AG09309 (cell line): ENCODE measurements around the gene DNAJC18.
A peak's percentile ranks its signal among the peaks of the same experiment; 100 is the strongest.
"Not testable (repeated sequence)": the region's sequence is repeated elsewhere in the genome, so short reads cannot be mapped to it uniquely, and the experiment has no call there.

Experiments
- DNase-seq: peaks from one replicate; pipeline ENCODE4 v3.0.0-alpha.2; 2010; ENCODE audit warnings: low read depth
- H3K4me3 ChIP-seq: 2 replicates; pipeline ENCODE4 v1.5.1; 2011; ENCODE audit warnings: mild to moderate bottlenecking, low read depth, low read length, moderate library complexity; ENCODE audit not compliant: control insufficient read depth
- TF ChIP-seq, protein P1 (sequence below): IDR thresholded peaks from 2 replicates; pipeline ENCODE4 v1.5.1; 2011; ENCODE audit warnings: mild to moderate bottlenecking, low read depth, low read length, inconsistent platforms; ENCODE audit not compliant: insufficient read depth, control insufficient read depth; ENCODE audit errors: missing control alignments

DNAJC18 gene

DNA sequence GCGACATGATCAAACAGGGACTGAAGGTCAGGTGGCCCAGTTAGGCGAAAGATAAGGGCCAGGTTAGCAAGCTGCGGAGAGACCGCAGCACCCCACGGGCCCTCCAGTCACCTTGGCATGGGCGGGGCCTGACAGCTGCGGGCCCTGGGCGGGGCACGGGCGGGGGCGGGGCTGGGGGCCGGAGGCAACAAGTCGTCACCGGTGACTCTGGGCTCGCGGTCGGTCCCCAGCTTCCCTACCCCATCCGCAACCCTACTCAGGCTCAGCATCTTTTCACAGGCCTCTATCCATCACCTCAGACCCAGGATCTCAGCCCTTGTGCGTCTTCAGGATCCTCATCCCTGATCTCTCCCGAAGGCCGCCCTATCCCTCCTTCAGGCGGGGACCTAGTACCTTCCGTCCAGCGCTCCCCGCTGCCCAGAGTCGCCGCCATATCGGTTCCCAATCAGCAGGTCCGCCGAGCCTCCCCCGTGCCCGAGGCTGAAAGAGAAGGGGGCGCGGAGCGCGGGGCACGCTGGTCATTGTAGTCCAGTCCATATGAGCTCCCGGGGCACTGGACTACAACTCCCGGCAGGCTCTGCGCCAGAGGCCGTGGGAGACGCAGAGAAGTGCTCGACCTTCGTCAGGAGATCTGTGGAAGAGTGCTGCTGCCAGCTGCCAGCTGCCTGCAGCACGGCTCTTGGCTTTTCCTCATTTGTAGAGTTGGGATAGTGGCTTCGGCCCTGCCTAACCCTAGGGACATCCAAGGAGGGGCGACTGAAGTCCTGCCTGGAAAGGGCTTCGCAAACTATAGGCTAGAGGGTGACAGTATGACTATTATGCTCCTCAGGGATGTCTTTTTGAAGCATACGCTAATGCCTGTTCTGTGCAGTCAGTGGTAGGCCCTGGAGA is at the start of gene DNAJC18:
Gene DNAJC18, minus strand, starts transcription at position 513 of the 891 bp plus-strand sequence. Its CDS starts 80 bp downstream, at position 433.
- peak; percentile 55 for DNase-seq
- peak within 1 kb of the TSS; percentile 77 for H3K4me3 ChIP-seq
- TF ChIP-seq, protein P1, sequence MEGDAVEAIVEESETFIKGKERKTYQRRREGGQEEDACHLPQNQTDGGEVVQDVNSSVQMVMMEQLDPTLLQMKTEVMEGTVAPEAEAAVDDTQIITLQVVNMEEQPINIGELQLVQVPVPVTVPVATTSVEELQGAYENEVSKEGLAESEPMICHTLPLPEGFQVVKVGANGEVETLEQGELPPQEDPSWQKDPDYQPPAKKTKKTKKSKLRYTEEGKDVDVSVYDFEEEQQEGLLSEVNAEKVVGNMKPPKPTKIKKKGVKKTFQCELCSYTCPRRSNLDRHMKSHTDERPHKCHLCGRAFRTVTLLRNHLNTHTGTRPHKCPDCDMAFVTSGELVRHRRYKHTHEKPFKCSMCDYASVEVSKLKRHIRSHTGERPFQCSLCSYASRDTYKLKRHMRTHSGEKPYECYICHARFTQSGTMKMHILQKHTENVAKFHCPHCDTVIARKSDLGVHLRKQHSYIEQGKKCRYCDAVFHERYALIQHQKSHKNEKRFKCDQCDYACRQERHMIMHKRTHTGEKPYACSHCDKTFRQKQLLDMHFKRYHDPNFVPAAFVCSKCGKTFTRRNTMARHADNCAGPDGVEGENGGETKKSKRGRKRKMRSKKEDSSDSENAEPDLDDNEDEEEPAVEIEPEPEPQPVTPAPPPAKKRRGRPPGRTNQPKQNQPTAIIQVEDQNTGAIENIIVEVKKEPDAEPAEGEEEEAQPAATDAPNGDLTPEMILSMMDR: no peak

DNA sequence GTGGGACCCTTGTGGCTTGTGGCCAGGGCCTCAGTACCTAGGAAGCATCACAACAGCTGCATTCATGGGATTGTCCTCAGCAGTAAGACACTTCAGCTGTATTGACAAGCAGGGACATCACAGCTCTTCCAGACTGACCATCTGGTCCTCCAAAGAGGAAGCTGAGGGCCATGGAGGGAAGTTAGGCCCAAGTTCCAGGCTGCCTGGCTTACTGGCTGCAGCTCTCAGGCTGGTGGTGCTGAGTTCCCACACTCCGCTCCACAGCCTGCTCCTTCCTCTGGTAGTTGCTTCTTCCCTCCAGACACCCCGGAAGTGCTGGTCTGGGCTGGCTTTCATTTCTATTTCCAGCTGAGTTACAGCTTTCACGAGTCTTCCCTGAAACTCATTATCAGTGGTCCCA is 48.9 kb upstream of the DNAJC18 start:
- DNase-seq: no peak
- TF ChIP-seq, protein P1: no peak
- H3K4me3 ChIP-seq: no peak overlapping the region

DNA sequence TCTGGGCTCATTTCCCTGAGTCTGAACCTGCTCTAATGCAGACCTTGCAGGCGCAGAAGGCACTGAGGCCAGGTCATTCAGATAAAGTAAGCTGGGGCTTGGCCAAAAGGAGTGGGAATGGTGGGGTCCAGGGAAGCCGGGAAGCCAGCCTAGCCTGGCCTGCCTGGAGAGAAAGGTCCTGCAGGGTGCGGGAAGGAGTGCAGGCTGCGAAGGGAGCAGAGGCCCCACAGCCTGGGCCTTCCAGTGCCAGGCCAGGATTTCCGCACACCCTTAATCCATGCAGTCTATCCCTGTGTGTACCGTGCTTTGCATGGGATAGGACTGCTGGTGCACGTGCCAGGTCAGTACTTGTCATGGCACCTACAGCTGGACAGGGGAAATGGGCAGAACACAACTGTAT is 46.9 kb upstream of the DNAJC18 start:
- no peak for DNase-seq
- TF ChIP-seq, protein P1: no peak
- H3K4me3 ChIP-seq: no peak overlapping the region

DNA sequence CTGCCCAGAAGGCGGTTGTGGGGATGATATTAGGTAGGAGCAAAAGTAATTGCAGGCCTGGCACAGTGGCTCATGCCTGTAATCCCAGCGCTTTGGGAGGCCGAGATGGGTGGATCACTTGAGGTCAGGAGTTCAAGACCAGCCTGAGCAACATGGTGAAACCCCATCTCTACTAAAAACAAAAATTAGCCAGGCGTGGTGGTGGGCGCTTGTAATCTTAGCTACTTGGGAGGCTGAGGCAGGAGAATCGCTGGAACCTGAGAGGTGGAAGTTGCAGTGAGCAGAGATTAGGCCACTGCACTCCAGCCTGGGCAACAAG is 43.5 kb upstream of the DNAJC18 start:
- peak overlapping the region; percentile 86 for H3K4me3 ChIP-seq
- DNase-seq: not testable (repeated sequence)

DNA sequence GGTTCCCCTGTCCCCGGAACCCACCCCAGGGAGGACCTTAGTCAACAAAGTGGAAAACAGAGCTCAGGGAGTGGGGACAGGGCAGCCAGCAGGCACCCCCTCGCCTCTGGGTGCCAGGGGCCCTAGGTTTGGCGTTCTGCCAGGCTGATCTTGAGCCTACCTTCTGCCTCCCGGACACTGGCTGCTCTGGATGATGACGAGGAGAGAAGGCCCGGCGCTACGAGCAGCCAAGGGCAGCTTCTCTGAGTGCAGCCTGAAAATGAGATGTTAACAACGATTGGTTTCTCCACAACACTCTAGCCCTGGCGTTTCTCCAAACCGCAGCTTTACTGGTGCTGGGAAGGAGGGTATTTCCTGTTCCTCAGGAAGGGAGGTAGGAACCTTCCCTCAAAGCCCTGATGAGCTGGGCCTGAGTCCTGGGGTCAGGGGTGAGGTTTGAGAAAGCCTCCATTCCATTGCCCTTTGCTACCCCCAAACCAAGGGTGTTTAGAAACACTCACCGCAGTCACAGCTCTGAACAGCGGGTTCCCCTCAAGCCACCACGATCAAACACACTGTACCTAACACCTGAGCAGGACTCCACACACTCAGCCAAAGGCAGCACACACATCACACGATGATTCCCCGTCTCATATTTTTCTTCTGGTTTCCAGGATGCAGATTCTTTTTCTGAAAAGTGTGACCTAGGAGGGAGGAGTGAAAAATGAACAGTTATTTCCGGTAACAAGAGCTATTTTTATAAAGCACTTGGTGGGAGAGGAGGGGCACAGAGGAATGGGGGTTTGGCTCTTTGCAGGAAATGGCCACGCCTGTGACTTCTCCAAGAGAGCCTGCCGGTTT is 42.9 kb upstream of the DNAJC18 start, which contains the start of gene STING1:
Gene STING1, minus strand, starts transcription at position 709 of the 840 bp plus-strand sequence. CDS start 1,054 bp downstream, outside the sequence.
- TF ChIP-seq, protein P1: no peak
- DNase-seq: peak; percentile 94
- H3K4me3 ChIP-seq: peak within 1 kb of the TSS; percentile 86

DNA sequence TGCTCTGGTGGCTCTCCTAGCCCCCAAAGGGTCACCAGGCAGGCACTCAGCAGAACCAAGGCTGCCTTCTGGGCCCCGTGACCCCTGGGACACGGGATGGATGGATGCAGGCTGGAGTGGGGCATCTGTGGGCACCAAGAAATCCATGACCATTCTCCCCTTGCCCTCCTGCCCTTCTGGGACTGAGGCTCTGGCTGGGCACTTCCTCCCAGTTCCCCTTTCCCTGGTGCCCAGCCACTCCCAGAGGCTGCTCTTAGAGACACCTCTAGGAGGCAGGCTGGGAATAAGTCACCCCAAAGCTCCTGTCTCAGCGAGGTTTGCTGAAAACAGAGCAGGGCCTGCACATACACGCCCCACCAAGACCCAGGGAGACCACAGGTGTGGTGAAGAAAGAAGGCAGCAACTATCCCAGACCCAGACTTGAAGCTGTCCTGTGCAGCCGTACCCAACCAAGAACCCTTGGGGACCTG is 42.3 kb upstream of the DNAJC18 start:
- TF ChIP-seq, protein P1: peak; percentile 47
- DNase-seq: no peak

More for the DNA sequence above, 42.3 kb upstream of the DNAJC18 start:
- peak overlapping the region; percentile 86 for H3K4me3 ChIP-seq
